Transverse colon (tissue), 4 donors: ENCODE measurements around the gene TRANK1. TPM values are rescaled to one million over a fixed set of nuclear protein-coding genes. Genes with fewer than 3 reads are reported as not detected.
A peak's percentile ranks its signal among the peaks of the same experiment; 100 is the strongest.
"Not testable (repeated sequence)": the region's sequence is repeated elsewhere in the genome, so short reads cannot be mapped to it uniquely, and the experiment has no call there.

Source experiments
- DNase-seq: peaks from one replicate; pipeline ENCODE4 v3.0.0-alpha.2; 2019
- H3K27ac ChIP-seq, 4 donors: fragments of 200-600 bp; sonication (generic); 2 replicates each; pipeline ENCODE4 v1.5.1; 2016 to 2018; ENCODE audit warnings: inconsistent platforms in 4 of 4
- H3K27me3 ChIP-seq: fragments of 200-600 bp; sonication (generic); 2 replicates; pipeline ENCODE4 v1.5.1; 2017; ENCODE audit warnings: inconsistent platforms
- H3K36me3 ChIP-seq, 4 donors: fragments of 200-600 bp; sonication (generic); 2 replicates each; pipeline ENCODE4 v1.5.1; 2017 to 2019; ENCODE audit warnings: inconsistent platforms in 4 of 4
- H3K4me1 ChIP-seq, 4 donors: fragments of 200-600 bp; sonication (generic); 2 replicates each; pipeline ENCODE4 v1.5.1; 2017 to 2020; ENCODE audit warnings: inconsistent platforms in 4 of 4
- H3K4me3 ChIP-seq, 4 donors: fragments of 200-600 bp; sonication (generic); 1 replicate in 1 of 4; 2 replicates in 3 of 4; pipeline versions ENCODE4 v1.5.1 to v1.6.1; 2017 to 2019; ENCODE audit warnings: inconsistent platforms in 4 of 4
- H3K9me3 ChIP-seq, 2 donors: fragments of 200-600 bp; sonication (generic); 2 replicates each; pipeline ENCODE4 v1.5.1; 2017 to 2019; ENCODE audit warnings: inconsistent platforms in 2 of 2
- EP300 ChIP-seq: sonication (generic); formaldehyde crosslinking; IDR thresholded peaks from one replicate; pipeline ENCODE4 v1.6.1; 2017; ENCODE audit warnings: antibody characterized with exemption, low read depth
- POLR2A ChIP-seq: fragments of 450-650 bp; IDR thresholded peaks from one replicate; pipeline ENCODE4 v1.6.1; 2016; ENCODE audit warnings: antibody characterized with exemption, mild to moderate bottlenecking, moderate library complexity
- POLR2AphosphoS5 ChIP-seq, 3 donors: sonication (generic); formaldehyde crosslinking; IDR thresholded peaks; one replicate each; pipeline ENCODE4 v1.6.1; 2016; ENCODE audit warnings: antibody characterized with exemption in 3 of 3
- WGBS, 2 donors: methylation state at CpG; one replicate each; pipeline ENCODE4 v1.1.5; 2018; ENCODE audit warnings: low coverage in 1 of 2; 5-methylcytosine and 5-hydroxymethylcytosine counted together
- in situ Hi-C, 4 donors: fragments of 200-750 bp; cut with MboI; loops; one replicate each; pipeline versions ENCODE4 v1.15.0 to v1.15.1; 2017; ENCODE audit warnings: low sequenced_read_pairs in 3 of 4, low pct_ligation_motif_present in 1 of 4, low pct_unique_long_range_greater_than_20kb in 1 of 4
- intact Hi-C: fragments of 100-400 bp; cut with DNase I; formaldehyde crosslinking; loops from one replicate; pipeline ENCODE4 v1.15.1; 2023; ENCODE audit warnings: low total_unique reads
- total RNA-seq, 4 donors: library from RNA; depleted of rRNA; stranded (reverse); fragments of >200 nt; gene quantifications; one replicate each; pipeline ENCODE4 v1.1.0, GENCODE V29; 2016
- TF ChIP-seq, protein P1 (sequence below), 5 experiments: fragments of 200-600 bp in 3 of 5; fragments of 450-650 bp in 2 of 5; sonication (generic) in 3 of 5; IDR thresholded peaks; 1 replicate in 2 of 5; 2 replicates in 3 of 5; pipeline ENCODE4 v1.5.1; 2016 to 2017; ENCODE audit warnings: antibody characterized with exemption in 5 of 5, inconsistent platforms in 3 of 5, mild to moderate bottlenecking in 2 of 5, moderate library complexity in 1 of 5

Gene TRANK1
- total RNA-seq, 4 donors from 2014 or later: 91.5 to 179 (median 116) TPM

DNA sequence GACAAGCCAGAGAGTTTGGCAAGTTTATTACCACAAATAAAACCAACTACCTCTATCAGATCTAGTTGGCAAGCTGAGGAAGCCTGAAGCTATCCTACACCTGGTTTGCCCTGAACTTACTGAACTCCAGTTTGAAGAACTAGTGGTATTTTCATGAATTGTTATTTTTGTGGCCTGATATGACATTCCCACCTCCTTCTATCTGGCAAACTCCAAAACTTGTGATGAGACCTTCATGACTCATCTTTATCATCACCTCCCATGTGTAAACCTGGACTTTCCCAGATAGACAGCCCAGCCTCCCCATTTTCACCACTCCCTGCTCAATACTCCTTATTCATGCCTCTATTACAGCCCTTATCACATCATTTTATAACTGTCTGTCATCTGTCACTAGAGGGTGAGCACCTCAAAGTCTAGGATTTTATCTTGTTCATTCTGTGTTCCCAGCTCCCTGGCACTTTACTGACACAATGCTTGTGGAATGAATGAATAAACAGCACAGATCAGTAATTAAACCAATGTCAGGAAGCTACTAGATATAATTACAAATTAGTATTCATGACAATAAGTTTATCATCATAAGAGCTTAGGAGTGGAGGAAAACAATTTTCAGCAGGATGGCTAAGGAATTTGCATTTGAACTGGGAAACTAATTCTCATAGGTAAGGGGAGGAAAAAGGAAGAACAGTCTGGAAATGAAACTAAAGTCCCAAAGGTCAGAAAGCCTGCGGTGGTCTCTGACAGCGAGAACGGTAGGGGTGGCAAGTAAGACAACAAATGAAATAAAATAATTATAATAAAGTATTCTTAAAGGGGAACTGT is 13.2 kb upstream of the TRANK1 start:
- Histone ChIP-seq H3K36me3 (no peaks in the 10 kb centered on the region), H3K27ac (peak overlapping the region in 3 of 4 donors; percentile 22 to 64 (median 54)), H3K4me1 (peaks cover 0 to 40% (median 4%) of the 10 kb centered on the region in 4 donors), H3K27me3 (no peaks in the 10 kb centered on the region), H3K9me3 (no peaks in the 10 kb centered on the region), H3K4me3 (peak overlapping the region in 1 of 4 donors; percentile 11)
- TF ChIP-seq POLR2AphosphoS5 (IDR thresholded peaks at IDR 0.05) (peak in 2 of 3 donors; percentile 38 to 56), EP300 (no peak)
- intact Hi-C loops (loop anchor here (5.0 kb wide), 1 partner anchor 231 kb away; no protein-coding TSS in a partner anchor), in situ Hi-C loops (loop anchor here (5.0 to 25.0 kb wide), 4 partner anchors 51 to 233 kb away; no protein-coding TSS in a partner anchor)
- peak; percentile 20 for DNase-seq
- 24 to 27% methylated on average over 3 of the region's 3 CpGs for WGBS, 2 donors

DNA sequence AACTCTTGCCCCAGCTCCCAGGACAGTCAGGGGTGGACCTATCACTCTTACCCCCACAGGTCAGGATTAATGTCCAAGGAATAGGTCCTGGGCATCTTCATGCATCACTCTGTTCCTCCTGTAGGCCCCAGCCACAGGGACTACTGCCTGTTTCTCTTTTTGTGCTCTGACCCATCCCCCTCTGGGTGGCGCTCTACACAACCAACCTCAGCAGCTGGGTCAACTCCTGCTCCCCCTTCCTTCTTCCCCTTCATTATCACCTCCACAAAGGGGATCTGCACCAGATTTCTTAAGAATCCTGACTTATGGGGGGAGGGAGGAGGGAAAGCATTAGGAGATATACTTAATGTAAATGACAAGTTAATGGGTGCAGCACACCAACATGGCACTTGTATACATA is 12.2 kb upstream of the TRANK1 start:
- H3K4me3 ChIP-seq: no peak overlapping the region
- peaks cover 0 to 40% (median 4%) of the 10 kb centered on the region in 4 donors for H3K4me1 ChIP-seq
- TF ChIP-seq EP300 (no peak), POLR2AphosphoS5 (IDR thresholded peaks at IDR 0.05) (no peak), POLR2A (no peak)
- TF ChIP-seq, protein P1, sequence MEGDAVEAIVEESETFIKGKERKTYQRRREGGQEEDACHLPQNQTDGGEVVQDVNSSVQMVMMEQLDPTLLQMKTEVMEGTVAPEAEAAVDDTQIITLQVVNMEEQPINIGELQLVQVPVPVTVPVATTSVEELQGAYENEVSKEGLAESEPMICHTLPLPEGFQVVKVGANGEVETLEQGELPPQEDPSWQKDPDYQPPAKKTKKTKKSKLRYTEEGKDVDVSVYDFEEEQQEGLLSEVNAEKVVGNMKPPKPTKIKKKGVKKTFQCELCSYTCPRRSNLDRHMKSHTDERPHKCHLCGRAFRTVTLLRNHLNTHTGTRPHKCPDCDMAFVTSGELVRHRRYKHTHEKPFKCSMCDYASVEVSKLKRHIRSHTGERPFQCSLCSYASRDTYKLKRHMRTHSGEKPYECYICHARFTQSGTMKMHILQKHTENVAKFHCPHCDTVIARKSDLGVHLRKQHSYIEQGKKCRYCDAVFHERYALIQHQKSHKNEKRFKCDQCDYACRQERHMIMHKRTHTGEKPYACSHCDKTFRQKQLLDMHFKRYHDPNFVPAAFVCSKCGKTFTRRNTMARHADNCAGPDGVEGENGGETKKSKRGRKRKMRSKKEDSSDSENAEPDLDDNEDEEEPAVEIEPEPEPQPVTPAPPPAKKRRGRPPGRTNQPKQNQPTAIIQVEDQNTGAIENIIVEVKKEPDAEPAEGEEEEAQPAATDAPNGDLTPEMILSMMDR (IDR thresholded peaks at IDR 0.05): no peak
- in situ Hi-C loops (loop anchor here (5.0 to 25.0 kb wide), 4 partner anchors 50 to 232 kb away; no protein-coding TSS in a partner anchor), intact Hi-C loops (loop anchor here (5.0 kb wide), 1 partner anchor 230 kb away; no protein-coding TSS in a partner anchor)
- DNase-seq: no peak
- no peaks in the 10 kb centered on the region for H3K36me3 ChIP-seq
- H3K27me3 ChIP-seq: no peaks in the 10 kb centered on the region
- 100% methylated on average over 1 of the region's 1 CpG for WGBS, 2 donors
- H3K27ac ChIP-seq: no peak overlapping the region
- no peaks in the 10 kb centered on the region for H3K9me3 ChIP-seq

DNA sequence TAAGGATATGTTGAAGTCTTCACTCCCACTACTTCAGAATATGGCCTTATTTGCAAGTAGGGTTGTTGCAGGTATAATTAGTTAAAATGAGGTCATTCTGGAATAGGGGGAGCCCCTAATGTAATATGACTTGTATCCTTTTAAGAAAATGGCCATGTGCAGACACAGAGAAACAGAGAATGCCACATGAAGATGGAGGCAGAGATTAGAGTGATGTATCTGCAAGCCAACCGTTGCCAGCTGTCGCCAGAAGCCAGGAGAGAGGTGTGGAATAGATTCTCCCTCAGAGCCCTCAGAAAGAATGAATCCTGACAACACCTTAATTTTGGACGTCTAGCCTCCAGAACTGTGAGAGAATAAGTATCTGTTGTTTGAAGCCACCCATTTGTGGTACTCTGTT is 11.3 kb upstream of the TRANK1 start:
- H3K9me3 ChIP-seq: no peaks in the 10 kb centered on the region
- H3K27ac ChIP-seq: no peak overlapping the region
- no peak for TF ChIP-seq POLR2AphosphoS5 (IDR thresholded peaks at IDR 0.05)
- no peak for TF ChIP-seq EP300
- no peaks in the 10 kb centered on the region for H3K27me3 ChIP-seq
- 90 to 97% methylated on average over 2 to 3 of the region's 3 CpGs for whole genome bisulfite sequencing, 2 donors
- H3K4me1 ChIP-seq: peaks cover 0 to 40% (median 4%) of the 10 kb centered on the region in 4 donors
- DNase-seq: no peak
- intact Hi-C loops: loop anchor here (5.0 kb wide), 1 partner anchor 229 kb away; no protein-coding TSS in a partner anchor
- no peaks in the 10 kb centered on the region for H3K36me3 ChIP-seq
- in situ Hi-C loops: loop anchor here (5.0 to 25.0 kb wide), 4 partner anchors 49 to 231 kb away; no protein-coding TSS in a partner anchor
- H3K4me3 ChIP-seq: no peak overlapping the region

DNA sequence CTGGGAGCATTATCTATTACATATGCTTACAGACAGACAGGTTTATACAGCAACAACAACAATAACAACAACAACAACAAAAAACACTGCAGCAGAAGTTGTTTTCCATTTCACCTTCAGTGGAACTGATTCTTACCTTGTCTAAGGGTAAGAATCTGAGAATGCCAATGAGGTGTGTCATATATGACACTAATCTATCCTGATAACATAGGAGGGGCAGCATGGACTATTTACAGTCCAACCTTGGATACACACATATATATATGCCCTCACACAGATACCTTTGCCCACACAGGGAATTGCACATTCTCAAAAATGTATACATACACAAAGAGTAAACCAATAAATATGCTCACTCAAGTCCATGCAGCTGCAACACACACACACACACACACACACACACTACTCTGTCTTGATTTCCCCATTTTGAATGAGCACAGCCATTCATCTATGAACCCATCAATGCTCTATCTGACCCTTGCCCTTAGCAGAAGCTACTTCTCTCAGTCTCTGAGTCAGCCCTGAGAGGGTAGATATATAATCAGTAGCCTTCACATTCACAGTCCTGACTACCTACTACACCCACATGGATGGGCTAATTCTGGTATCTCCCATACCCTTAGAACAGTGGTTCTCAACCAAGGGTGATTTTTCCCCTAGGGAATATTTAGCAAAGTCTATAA is 9.7 kb upstream of the TRANK1 start:
- H3K4me1 ChIP-seq: peaks cover 0 to 36% (median 4%) of the 10 kb centered on the region in 4 donors
- H3K9me3 ChIP-seq: no peaks in the 10 kb centered on the region
- no peaks in the 10 kb centered on the region for H3K36me3 ChIP-seq
- H3K4me3 ChIP-seq: no peak overlapping the region
- peak overlapping the region in 3 of 4 donors; percentile 24 to 43 (median 34) for H3K27ac ChIP-seq
- no peak for TF ChIP-seq POLR2A
- TF ChIP-seq, protein P1 (IDR thresholded peaks at IDR 0.05): no peak
- TF ChIP-seq POLR2AphosphoS5 (IDR thresholded peaks at IDR 0.05): peak in 1 of 3 donors; percentile 55
- peak; percentile 22 for DNase-seq
- no peaks in the 10 kb centered on the region for H3K27me3 ChIP-seq
- intact Hi-C loops (loop anchor here (5.0 kb wide), 1 partner anchor 227 kb away; no protein-coding TSS in a partner anchor), in situ Hi-C loops (loop anchor here (5.0 to 25.0 kb wide), 4 partner anchors 47 to 230 kb away; no protein-coding TSS in a partner anchor)

DNA sequence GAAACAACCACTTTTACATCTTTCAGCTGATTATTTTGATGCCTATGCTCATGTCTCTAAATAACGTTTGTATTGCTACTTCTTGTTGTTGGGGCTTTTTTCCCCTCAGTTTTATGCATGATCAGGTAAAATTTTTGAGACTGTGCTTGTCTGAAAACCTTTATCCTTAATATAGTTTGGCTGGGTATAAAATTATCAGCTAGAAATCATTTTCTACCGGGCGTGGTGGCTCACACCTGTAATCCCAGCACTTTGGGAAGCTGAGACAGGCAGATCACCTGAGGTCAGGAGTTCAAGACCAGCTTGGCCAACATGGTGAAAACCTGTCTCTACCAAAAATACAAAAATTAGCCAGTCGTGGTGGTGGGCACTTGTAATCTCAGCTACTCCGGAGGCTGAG is 3.0 kb upstream of the TRANK1 start:
- in situ Hi-C loops: not testable (repeated sequence)

More for the DNA sequence above, 3.0 kb upstream of the TRANK1 start:
- H3K4me3 ChIP-seq, DNase-seq, intact Hi-C loops, H3K27me3 ChIP-seq, H3K36me3 ChIP-seq, H3K27ac ChIP-seq: not testable (repeated sequence)
- WGBS, 2 donors: 92 to 94% methylated on average over 4 to 5 of the region's 5 CpGs
- H3K4me1 ChIP-seq: peaks cover 0 to 16% (median 14%) of the 10 kb centered on the region in 4 donors
- peaks cover 7 to 10% of the 10 kb centered on the region in 2 donors for H3K9me3 ChIP-seq
